PC-9 (cell line): ENCODE measurements around the gene RPRML.

Source experiments
- EZH2 ChIP-seq: fragments of 200-600 bp; sonication (generic); IDR thresholded peaks from 2 replicates; pipeline ENCODE4 v1.8.0; 2017; ENCODE audit warnings: antibody characterized with exemption, low read depth
- TF ChIP-seq, protein P1 (sequence below): fragments of 200-600 bp; sonication (generic); conservative IDR thresholded peaks from 2 replicates; pipeline ENCODE4 v1.6.1; 2017; ENCODE audit warnings: mixed run types, antibody characterized with exemption, mild to moderate bottlenecking, moderate library complexity

GRCh38 chr17:46972346-46972745, 6.7 kb downstream of the RPRML start:
- TF ChIP-seq, protein P1, sequence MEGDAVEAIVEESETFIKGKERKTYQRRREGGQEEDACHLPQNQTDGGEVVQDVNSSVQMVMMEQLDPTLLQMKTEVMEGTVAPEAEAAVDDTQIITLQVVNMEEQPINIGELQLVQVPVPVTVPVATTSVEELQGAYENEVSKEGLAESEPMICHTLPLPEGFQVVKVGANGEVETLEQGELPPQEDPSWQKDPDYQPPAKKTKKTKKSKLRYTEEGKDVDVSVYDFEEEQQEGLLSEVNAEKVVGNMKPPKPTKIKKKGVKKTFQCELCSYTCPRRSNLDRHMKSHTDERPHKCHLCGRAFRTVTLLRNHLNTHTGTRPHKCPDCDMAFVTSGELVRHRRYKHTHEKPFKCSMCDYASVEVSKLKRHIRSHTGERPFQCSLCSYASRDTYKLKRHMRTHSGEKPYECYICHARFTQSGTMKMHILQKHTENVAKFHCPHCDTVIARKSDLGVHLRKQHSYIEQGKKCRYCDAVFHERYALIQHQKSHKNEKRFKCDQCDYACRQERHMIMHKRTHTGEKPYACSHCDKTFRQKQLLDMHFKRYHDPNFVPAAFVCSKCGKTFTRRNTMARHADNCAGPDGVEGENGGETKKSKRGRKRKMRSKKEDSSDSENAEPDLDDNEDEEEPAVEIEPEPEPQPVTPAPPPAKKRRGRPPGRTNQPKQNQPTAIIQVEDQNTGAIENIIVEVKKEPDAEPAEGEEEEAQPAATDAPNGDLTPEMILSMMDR, result no peak
- no peak for TF ChIP-seq EZH2
